Measurements from ENCODE around the gene NECAB3.

- no peak for TF ChIP-seq CTCF (IDR thresholded peaks at IDR 0.05; ENCODE audit: insufficient read depth, low read length)
- no peak for TF ChIP-seq POLR2AphosphoS5 (IDR thresholded peaks at IDR 0.05; ENCODE audit: low read depth)
- TF ChIP-seq REST (IDR thresholded peaks at IDR 0.05; ENCODE audit: insufficient replicate concordance, low read depth): no peak
Measured at GRCh38 chr20:33644313-33645071, 29.7 kb downstream of the NECAB3 start.

All from HL-60 (cell line).